ENCODE data around the gene INHBA.

- TF ChIP-seq CTCF (conservative IDR thresholded peaks at IDR 0.05; ENCODE audit: low read depth in 2 of 2) = no peak
- TF ChIP-seq STAT1 (IDR thresholded peaks at IDR 0.05; ENCODE audit: unreplicated experiment) = no peak
Measured at GRCh38 chr7:41643616-41644015, 59.3 kb downstream of the INHBA start.
